GM21528 (cell line): Measurements from ENCODE around the gene C16orf96.

Experiments used
- ATAC-seq: cut with Tn5 transposase; IDR thresholded peaks from one replicate; pipeline ENCODE4 v1.9.1; 2021; ENCODE audit warnings: mild to moderate bottlenecking, moderate library complexity; ENCODE audit not compliant: unreplicated experiment, low FRiP score

C16orf96 gene

DNA sequence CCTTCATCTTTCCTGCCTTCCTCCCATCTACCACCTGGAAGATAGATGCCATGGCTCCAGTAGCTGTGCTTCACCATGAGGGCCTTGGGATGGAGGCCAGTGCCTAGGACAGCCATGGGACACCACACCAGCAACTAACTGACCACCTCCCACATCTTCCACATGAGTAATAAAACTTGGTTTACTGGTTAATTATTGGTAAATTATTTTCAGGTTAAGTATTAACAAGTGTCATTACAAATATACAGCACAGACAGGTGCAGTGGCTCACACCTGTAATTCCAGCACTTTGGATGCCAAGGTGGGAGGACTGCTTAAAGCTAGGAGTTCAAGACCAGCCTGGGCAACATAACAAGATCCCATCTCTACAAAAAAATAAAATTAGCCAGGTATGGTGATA lies 31.6 kb upstream of the C16orf96 start:
- ATAC-seq: no peak

DNA sequence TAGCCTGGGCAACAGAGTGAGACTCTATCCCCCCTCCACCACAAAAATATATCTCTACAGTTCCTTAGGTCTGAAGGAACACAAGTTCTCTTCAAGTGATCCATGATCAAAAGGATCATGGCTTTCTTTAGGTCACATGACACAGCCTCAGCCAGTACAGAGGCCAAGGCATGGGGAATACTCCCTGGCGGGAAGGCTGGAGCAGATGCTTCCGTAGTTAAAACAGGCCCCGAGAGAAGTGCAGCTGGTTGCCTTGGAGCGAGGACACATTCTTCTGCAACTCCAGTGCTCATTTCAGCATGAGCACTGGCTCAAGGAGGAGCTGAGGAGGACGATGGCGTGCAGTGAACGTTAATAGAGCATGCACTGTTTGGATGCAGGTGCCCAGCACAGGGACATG lies 31.1 kb upstream of the C16orf96 start:
- no peak for ATAC-seq

DNA sequence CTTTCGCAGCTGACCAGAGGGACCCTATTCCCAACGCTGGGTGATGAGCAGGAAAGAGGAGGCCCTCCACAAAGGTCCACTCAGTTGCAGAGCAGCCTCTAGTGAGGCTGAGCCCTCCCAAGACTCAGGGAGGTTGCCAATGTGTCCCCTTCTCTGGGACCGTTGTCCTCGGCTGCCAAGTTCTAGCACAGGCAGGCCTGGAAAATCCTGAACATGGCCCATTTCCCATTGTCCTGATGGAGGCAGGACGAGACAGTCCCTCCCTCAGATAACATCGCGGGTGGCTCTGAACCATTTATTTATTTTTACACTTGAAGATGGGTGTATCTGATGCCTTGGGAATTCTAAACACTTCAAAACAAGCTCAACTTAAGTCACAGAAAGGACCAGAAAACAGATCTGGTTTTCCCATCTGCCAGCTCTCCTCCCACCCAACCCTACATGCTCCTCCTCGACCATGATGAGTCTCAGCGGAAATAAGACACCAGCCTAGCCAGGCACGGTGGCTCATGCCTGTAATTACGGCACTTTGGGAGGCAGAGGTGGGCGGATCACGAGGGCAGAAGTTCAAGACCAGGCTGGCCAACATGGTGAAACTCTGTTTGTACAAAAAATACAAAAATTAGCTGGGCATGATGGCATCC lies 30.4 kb upstream of the C16orf96 start:
- ATAC-seq: no peak

DNA sequence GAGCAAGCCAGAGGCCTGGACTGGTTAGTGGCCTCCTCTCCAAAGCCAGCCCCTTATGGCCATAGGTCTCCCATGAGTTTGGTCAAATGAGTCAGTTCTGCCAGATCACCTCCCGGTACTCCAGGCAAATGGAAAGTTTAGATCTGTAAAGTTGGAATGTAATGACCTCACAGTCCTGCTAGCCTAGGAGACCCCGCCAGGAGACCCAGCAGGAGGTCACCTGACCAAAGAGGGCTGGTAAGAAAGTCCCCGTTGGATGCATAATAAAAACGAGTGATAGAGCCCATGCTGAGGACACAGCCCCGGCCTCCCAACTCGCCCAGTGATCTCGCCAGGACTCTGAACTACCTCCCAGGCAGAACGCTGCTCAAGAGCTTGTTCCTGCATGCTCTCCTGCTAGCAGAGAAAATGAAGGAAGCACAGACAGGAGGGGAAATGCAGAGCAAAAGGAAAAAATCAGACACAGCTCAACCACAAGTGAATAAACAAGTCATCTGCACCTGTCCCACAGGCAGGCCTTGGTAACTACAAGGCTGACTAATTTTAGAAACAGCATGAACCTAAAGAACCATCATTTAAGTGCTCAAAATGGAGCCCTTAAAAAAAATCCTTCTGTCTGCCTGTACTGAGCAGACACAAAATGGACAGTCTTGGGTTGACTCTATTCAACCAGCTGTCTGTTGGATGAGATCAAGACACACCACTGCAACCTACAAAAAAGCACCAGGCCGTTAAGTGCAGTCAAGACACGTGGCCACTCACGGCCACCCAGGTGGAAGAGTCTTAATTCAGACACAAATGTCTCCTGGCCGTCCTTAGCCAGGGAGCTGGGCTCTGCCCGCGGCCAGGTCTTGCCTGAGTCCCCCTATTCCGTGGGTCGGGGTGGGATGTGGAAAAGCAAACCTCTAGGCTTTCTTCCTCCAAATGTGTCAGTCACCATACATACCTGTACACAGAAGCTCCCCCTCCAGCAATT lies 26.8 kb upstream of the C16orf96 start:
- ATAC-seq: no peak

DNA sequence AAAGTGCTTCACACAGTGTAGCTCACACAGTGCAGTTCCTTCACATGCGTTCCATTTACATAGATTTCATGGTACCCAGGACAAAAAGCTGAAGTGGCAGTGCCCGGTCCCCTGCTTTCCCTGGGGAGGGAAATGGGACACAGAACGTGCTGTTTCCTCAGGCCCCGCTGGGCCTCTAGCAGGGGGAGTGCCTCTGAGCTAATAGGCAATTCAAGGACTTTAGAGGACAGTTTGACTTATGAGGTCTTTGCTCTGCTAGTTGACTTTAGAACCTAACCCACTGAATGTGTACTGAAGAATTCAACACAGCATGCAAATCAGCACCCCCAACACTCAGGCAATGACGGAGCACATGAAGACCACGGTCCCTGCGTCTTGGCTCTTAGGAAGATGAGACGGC lies 24.3 kb upstream of the C16orf96 start:
- ATAC-seq: no peak

DNA sequence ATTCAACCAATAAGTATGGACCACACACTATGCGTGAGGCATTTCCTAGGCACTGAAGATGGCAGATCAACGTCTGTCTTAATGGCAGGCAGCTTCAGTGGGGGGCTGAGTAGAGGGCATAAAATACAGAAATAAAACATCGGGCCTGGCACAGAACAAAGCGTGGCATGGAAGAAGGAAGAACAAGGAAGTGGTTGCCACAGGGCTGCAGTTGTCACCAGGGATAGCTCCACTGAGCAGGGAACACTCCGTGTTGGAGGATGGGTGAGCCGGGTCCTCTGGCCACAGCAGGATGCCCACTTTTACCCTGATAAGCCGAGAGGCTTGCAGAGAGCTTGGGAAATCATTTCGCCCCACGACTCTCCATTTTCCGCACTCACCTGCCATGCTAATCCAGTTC lies 23.9 kb upstream of the C16orf96 start:
- ATAC-seq: no peak

DNA sequence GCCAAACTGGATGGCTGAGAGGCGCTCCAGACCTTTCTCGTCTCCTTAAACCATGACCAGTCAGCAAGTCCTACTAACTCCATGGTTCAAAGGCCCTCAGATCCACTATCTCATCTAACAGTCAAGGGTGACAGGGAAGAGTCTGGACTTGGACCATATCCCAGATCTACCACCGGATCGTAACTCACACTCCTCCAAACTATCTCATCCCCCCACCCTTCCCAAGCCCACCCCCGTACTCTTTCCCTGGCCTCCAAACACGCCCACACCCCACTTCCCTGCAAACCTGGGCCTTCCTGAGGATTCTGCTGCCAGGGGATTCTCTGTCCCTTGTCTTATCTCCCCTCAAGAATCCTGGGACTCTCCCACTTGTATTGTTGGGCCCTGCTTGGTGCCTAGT lies 22.6 kb upstream of the C16orf96 start:
- ATAC-seq: no peak

DNA sequence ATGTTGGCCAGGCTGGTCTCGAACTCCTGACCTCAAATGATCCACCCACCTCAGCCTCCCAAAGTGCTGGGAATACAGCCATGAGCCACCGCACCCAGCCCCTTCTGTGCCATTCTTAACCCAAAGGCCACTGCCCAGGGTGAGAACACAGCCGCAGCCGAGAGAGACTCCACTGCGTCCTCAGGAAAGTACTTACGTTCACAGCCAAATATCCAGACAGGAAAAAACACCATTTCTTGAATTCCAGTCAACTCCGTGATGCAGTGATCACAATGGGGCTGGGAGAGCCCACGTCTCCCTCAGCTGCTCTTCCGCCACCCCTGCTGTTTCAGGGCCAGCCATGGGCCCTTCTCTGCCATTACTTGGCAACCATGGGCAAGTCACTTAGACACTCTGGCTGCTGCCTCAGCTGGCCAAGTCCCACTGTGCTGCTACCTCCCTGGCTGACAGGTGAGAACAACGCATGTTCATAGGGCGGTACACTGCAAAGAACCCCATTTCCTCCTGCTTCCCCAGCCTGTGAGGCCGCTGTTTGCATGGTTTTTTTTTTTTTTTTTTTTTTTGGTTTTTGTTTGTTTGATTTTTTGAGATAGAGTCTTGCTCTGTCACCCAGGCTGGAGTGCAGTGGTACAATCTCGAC lies 21.9 kb upstream of the C16orf96 start:
- ATAC-seq: no peak

DNA sequence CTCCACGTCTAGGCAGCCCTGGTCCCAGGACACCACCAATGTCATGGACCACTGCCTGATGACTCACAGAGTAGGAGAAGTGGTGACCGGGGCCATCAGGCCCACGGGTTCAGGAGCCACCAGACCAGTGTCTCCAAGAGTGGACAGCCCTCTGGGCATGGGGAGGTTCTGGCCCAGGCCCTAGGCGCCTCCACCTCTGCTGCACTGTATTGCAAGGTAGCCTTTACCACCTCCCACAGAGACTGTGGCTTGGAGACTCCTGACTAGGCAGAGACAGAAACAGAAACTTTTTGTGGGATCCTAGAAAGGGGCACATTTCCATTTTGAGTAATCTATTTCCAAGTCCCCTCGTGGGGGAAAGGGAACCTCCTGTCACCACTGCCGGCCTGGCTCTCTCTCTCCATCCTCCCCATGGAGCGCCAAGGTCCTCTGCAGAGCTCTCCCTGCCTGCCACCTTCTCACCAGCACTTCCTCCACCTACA lies 20.5 kb upstream of the C16orf96 start:
- ATAC-seq: no peak

DNA sequence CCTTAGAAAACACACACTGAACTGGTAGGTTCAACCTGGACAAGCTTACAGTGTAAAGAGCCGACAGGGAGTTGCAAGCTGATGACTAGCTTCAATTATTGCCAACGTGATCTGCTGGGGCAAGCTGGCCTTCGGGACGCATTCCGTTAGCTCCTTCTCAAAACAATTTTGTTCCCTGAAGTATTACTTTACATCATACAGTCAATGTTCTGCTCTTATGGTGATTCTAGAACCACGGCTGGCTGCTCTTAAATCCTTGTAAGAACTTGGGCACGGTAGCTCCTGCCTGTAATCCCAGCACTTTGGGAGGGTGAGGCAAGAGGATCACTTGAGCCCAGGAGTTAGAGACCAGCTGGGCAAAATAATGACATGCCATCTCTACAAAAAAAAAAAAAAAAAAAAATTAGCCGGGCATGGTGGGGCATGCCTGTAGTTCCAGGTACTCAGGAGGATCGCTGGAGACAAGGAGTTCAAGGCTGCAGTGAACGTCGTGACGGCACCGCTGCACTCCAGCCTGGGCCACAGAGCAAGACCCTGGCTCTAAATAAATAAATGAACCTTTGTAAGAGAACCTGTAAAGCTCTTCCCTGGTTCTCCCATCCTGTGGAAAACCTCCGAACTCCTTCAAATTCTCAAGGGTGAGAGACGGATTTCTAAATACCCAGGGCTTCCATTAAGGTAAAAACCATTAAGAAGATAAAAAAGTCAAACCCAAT lies 19.6 kb upstream of the C16orf96 start:
- no peak for ATAC-seq

DNA sequence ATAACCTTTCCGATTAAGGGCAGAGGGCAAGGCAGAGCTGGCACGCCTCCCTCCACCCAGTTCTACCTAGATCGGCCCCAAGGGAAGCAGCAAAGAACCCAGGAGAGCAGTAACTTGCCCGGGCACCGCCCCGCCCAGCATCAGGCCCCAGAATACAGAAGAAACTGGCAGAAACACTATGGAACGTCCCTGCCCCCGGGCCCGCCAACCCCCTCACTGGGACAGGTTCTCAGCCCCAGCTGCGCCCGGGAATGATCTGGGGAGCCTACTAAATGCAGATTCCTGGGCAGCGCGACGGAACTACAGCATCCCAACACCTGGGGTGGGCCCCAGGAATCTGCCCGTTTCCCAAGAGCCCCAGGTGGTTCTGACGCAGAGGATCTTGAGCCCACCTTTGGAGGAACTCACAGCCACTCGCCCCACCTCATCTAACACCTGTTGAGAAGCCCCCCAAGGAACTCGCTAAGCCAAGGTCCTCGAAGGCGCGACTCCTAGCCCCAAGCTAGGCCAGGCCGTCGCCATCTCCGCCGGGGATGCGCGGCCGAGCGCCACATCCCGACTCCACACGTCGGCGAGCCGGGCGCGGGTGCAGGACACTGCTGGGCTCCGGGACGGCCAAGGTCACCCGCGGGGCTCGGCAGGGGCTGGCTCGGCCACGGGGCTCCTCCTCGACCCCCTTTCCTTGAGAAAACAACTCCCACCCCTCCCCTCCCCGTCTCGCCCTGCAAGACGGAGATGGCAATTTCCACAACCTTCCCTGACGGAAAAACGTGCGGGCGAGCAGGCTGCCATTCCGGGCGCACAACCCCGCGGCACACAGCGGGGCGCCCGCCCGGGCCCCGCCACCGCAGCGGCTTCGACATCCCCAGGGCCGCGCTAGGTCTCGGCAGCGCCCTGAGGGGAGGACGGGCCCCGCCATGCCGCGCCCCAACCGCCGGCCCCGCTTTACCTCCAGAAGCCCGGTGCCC lies 18.5 kb upstream of the C16orf96 start:
- peak; percentile 36 for ATAC-seq

DNA sequence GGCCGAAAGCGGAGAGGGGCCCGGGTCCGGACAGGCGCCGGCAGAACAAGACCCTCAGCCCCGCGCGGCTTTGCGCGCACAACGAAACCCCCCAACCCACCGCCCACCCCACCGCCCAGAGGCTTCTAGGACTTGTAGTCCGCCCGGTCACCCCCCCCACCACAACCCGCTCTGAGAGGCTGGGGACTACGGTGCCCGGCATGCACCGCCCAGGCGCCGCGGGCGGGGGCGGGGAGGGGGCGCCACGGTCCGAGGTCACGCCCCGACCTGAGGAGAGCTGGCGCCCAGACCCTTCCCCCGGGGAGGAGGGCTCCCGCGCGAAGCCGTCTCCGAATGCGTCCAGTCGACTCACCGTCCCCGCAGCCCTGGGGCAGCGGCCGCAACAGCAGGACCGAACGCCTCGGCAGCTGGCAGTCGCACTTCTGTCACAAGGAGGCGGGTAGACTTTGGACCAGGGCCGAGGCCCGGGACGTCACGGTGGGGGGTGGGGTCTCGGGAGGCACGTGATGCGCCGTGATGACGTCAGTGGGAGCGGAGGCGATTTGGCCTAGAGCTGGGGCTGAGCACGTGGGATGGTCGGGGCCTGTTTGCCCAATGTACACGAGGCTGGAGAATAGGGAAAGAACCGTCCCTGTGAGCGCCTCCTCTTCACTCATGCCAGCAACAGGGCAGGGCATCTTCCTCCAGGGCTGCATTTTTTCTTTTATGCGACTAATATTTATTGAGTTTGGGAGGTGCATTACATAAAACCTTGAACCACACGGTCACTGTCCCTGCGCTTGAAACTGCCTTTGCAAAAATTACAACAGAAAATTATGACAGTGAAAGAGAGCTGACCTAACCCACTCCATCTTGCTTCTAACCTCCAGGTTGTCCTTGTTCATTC lies 17.5 kb upstream of the C16orf96 start, which contains the start of gene CDIP1:
Gene CDIP1, minus strand, starts transcription at position 424 of the 886 bp plus-strand sequence. CDS start 24,643 bp downstream, outside the sequence.
- ATAC-seq: peak; percentile 79

DNA sequence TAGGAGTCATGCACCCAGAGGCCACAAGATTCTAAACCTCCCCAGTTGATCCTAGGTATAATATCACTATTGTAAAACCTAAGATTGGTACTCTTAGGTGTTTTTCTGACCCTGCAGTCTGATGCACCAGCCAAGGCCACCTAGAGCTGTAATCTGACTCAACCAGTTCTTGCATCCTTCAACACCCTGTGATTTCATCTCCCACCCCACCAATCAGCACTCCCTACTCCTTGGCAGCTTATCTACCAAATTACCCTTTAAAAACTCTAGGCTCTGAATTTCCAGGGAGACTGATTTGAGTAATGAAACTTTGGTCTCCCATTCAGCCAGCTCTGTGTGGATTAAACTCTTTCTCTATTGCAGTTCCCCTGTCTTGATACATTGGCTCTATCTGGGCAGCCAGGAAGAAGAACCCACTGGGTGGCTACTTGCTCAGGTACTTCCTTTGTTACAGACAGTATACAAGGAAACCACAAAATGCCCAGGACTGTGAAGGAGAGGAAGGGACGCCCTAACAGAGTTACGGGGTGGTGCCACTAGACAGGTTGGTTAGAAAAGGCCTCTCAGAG lies 16.3 kb upstream of the C16orf96 start:
- no peak for ATAC-seq

DNA sequence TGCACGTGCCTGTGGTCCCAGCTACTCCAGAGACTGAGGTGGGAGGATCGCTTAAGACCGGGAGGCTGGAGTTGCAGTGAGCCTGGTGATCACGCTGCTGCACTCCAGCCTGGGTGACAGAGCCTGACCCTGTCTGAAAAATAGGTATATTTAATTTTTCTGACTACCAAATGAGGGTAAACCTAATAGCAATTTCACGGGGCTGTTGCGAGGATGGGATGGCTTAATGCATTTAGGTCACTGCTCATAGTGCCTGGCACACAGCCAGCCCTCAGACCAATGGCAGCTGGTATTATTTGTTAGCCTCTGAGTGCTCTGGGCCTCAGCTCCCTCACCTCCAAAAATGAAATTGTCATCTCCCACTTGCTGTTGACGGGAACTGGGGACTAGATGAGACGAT lies 11.7 kb upstream of the C16orf96 start:
- ATAC-seq: no peak

DNA sequence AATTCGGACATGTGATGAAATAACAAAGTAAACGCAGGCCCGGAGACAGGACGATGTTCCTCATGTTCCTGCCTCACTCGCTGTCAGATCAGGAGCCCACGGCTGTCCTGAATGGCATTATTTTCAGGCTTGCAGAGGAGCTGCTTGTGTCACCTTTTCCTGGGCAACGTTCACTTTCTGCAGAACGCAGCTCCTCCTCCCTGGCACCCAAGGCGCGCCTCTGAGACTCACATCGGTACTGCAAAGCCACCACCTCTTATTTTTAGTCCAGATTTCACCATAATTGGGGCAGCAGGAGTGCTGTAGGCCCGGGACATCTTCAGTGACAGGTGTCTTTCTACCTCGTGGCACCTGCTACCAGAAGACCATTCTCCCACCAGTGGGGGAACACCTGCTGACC lies 8.0 kb upstream of the C16orf96 start:
- no peak for ATAC-seq

DNA sequence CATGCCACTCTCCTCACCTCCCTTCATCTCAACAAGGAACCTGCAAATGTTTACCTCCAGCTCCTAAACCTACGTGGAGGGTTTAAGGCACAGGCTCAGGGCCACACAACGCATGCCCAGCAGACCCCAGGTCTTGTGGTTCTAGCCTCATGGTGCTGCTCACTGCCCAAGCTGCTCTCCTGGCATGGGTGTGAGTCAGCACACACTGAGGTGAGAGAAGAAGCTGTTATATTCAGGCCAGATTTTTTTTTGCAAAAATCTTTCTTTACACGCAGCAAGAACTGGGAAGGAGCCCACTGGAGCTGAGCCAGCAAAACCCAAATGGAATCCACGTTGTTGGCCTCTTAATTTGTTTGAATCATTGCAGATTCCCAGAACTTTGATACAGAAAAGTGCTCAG lies 5.5 kb upstream of the C16orf96 start:
- no peak for ATAC-seq

DNA sequence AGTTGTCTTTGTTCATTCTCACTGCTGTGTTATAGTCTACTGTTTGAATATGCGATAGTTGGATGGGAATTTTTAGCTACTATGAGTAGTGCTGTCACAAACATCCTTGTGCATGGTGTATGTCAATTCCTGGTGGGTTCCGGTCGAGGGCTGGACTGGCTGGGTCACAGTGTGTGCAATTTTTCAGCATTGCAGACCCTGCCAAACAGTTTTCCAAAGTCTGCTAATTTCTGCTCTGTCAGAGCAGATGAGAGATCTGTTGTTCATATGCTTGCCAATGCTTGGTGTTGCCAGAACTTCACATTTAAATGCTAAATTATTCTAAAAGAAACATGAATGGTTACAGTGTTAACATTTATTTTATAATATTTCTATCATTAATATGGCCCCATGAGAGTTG lies 3.6 kb upstream of the C16orf96 start:
- ATAC-seq: no peak

DNA sequence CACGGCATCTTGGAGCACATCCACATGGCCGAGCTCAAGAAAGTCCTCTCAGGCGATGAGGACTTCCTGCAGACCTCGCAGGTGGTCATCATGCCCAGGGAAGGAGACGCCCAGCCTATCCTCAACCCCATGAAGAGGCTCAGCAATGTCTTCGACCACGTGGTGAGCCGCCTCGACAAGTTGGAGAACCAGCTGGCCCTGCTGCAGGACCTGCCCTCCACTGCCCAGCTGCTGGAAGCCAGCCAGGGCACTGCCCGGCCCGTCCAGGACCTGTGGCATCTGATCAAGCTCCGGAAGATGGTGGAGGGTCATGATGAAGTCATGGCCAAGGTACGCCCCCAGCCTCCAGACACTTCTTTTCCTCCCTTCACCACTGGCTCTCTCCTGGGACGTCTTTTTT lies 440 bp downstream of the C16orf96 start:
- no peak for ATAC-seq
